ENCODE measurements around the gene GASK1A.

Gene GASK1A

GRCh38 chr3:43019006-43019809 lies 40.1 kb downstream of the GASK1A start:
- DNase-seq (ENCODE audit: low read depth): no peak

GRCh38 chr3:43019826-43020225 lies 40.7 kb downstream of the GASK1A start:
- TF ChIP-seq CTCF (IDR thresholded peaks at IDR 0.05; ENCODE audit: low read length, missing control alignments): no peak
- H3K4me3 ChIP-seq (replicated peaks; ENCODE audit: low read depth, low read length): no peak overlapping the region
- DNase-seq (ENCODE audit: low read depth): no peak

More at GRCh38 chr3:43019006-43019809, 40.1 kb downstream of the GASK1A start:
- H3K4me3 ChIP-seq (replicated peaks; ENCODE audit: low read depth, low read length): no peak overlapping the region
- no peak for TF ChIP-seq CTCF (IDR thresholded peaks at IDR 0.05; ENCODE audit: low read length, missing control alignments)

- no peak overlapping the region for H3K4me3 ChIP-seq (replicated peaks; ENCODE audit: low read depth, low read length)
- no peak for TF ChIP-seq CTCF (IDR thresholded peaks at IDR 0.05; ENCODE audit: low read length, missing control alignments)
- no peak for DNase-seq (ENCODE audit: low read depth)
These were observed 42.1 kb downstream of the GASK1A start for GRCh38 chr3:43021186-43021585.

GRCh38 chr3:43022121-43022520 lies 43.0 kb downstream of the GASK1A start:
- no peak for TF ChIP-seq CTCF (IDR thresholded peaks at IDR 0.05; ENCODE audit: low read length, missing control alignments)
- no peak for DNase-seq (ENCODE audit: low read depth)

GRCh38 chr3:43023066-43023465 lies 44.0 kb downstream of the GASK1A start:
- DNase-seq (ENCODE audit: low read depth): no peak
- H3K4me3 ChIP-seq (replicated peaks; ENCODE audit: low read depth, low read length): no peak overlapping the region
- no peak for TF ChIP-seq CTCF (IDR thresholded peaks at IDR 0.05; ENCODE audit: low read length, missing control alignments)

More at GRCh38 chr3:43022121-43022520, 43.0 kb downstream of the GASK1A start:
- H3K4me3 ChIP-seq (replicated peaks; ENCODE audit: low read depth, low read length): no peak overlapping the region

GRCh38 chr3:43023746-43024145 lies 44.6 kb downstream of the GASK1A start:
- H3K4me3 ChIP-seq (replicated peaks; ENCODE audit: low read depth, low read length): no peak overlapping the region
- TF ChIP-seq CTCF (IDR thresholded peaks at IDR 0.05; ENCODE audit: low read length, missing control alignments): no peak
- no peak for DNase-seq (ENCODE audit: low read depth)
